Activated naive CD8-positive, alpha-beta T cell treated with anti-CD3 and anti-CD28 coated beads, Interleukin-2, amount 10 ng/mL, durations not matched to agents 7 days and 5 days (primary cell): ENCODE data around the gene TMEM273. TPM values are rescaled to one million over a fixed set of nuclear protein-coding genes. Genes with fewer than 3 reads are reported as not detected.
A peak's percentile ranks its signal among the peaks of the same experiment; 100 is the strongest.

ENCODE experiments used
- ATAC-seq: fragments of 150-1000 bp; cut with Tn5 transposase; one replicate; pipeline ENCODE4 v1.10.0; 2021; ENCODE audit warnings: low read depth, moderate library complexity
- POLR2A ChIA-PET: fragments of 350-600 bp; sonication (Branson Sonifier 250); formaldehyde crosslinking; loops from one replicate; lab custom pipeline; 2021; ENCODE audit warnings: antibody characterized with exemption; lab: Charles Lee
- DNase-seq: peaks from one replicate; pipeline ENCODE4 v3.0.0; 2021
- H3K27ac Mint-ChIP-seq: one replicate; pipeline ENCODE4 v1.8.0; 2022; ENCODE audit warnings: mild to moderate bottlenecking, mixed read lengths
- H3K27me3 Mint-ChIP-seq: one replicate; pipeline ENCODE4 v1.8.0; 2022; ENCODE audit warnings: mild to moderate bottlenecking, moderate library complexity, mixed read lengths
- H3K36me3 Mint-ChIP-seq: one replicate; pipeline ENCODE4 v1.8.0; 2021; ENCODE audit warnings: mild to moderate bottlenecking, mixed read lengths
- H3K4me1 Mint-ChIP-seq: one replicate; pipeline ENCODE4 v1.8.0; 2021; ENCODE audit warnings: mixed read lengths
- H3K4me3 Mint-ChIP-seq: one replicate; pipeline ENCODE4 v1.8.0; 2022; ENCODE audit warnings: mild to moderate bottlenecking, moderate library complexity, mixed read lengths
- H3K9me3 Mint-ChIP-seq: one replicate; pipeline ENCODE4 v1.8.0; 2021; ENCODE audit warnings: mixed read lengths
- total RNA-seq, 2 experiments: library from RNA; stranded (reverse); gene quantifications; one replicate each; pipeline ENCODE4 v1.2.3, GENCODE V29; 2021

The TMEM273 gene
- total RNA-seq, 2 experiments from 2014 or later, result 11.2 to 12.3 TPM

GRCh38 chr10:49169776-49170175 lies 18.4 kb downstream of the TMEM273 start:
- POLR2A ChIA-PET, result no interaction called here
- no peaks in the 10 kb centered on the region for H3K36me3 Mint-ChIP-seq
- no peak overlapping the region for H3K4me3 Mint-ChIP-seq
- peaks cover 5% of the 10 kb centered on the region for H3K4me1 Mint-ChIP-seq
- ATAC-seq (no peak), DNase-seq (no peak)
- H3K9me3 Mint-ChIP-seq, result no peaks in the 10 kb centered on the region
- peaks cover 5% of the 10 kb centered on the region for H3K27me3 Mint-ChIP-seq
- no peak overlapping the region for H3K27ac Mint-ChIP-seq

GRCh38 chr10:49168831-49169500 lies 19.2 kb downstream of the TMEM273 start:
- Mint-ChIP-seq H3K4me1 (peaks cover 12% of the 10 kb centered on the region), H3K36me3 (no peaks in the 10 kb centered on the region), H3K27ac (no peak overlapping the region), H3K9me3 (no peaks in the 10 kb centered on the region), H3K4me3 (no peak overlapping the region), H3K27me3 (peaks cover 5% of the 10 kb centered on the region)
- no peak for ATAC-seq
- POLR2A ChIA-PET, result no interaction called here
- DNase-seq, result no peak

GRCh38 chr10:49168171-49168540 lies 20.0 kb downstream of the TMEM273 start:
- POLR2A ChIA-PET, result no interaction called here
- DNase-seq (no peak), ATAC-seq (no peak)
- Mint-ChIP-seq H3K27me3 (peaks cover 6% of the 10 kb centered on the region), H3K4me1 (peaks cover 12% of the 10 kb centered on the region), H3K9me3 (no peaks in the 10 kb centered on the region), H3K36me3 (no peaks in the 10 kb centered on the region), H3K4me3 (no peak overlapping the region), H3K27ac (no peak overlapping the region)

GRCh38 chr10:49167425-49168170 lies 20.6 kb downstream of the TMEM273 start:
- Mint-ChIP-seq H3K9me3 (no peaks in the 10 kb centered on the region), H3K27me3 (peaks cover 8% of the 10 kb centered on the region), H3K4me3 (no peak overlapping the region), H3K4me1 (peaks cover 12% of the 10 kb centered on the region), H3K36me3 (no peaks in the 10 kb centered on the region), H3K27ac (no peak overlapping the region)
- ATAC-seq, result no peak
- DNase-seq, result no peak
- POLR2A ChIA-PET, result no interaction called here

GRCh38 chr10:49166484-49167400 lies 21.4 kb downstream of the TMEM273 start:
- peaks cover 11% of the 10 kb centered on the region for H3K4me1 Mint-ChIP-seq
- POLR2A ChIA-PET, result no interaction called here
- DNase-seq (no peak), ATAC-seq (no peak)
- no peak overlapping the region for H3K27ac Mint-ChIP-seq
- H3K9me3 Mint-ChIP-seq, result no peaks in the 10 kb centered on the region
- peaks cover 6% of the 10 kb centered on the region for H3K27me3 Mint-ChIP-seq
- no peaks in the 10 kb centered on the region for H3K36me3 Mint-ChIP-seq
- no peak overlapping the region for H3K4me3 Mint-ChIP-seq

- H3K27ac Mint-ChIP-seq, result no peak overlapping the region
- DNase-seq (no peak), ATAC-seq (no peak)
- no peaks in the 10 kb centered on the region for H3K9me3 Mint-ChIP-seq
- peaks cover 9% of the 10 kb centered on the region for H3K27me3 Mint-ChIP-seq
- no peak overlapping the region for H3K4me3 Mint-ChIP-seq
- no peaks in the 10 kb centered on the region for H3K36me3 Mint-ChIP-seq
- POLR2A ChIA-PET, result no interaction called here
- H3K4me1 Mint-ChIP-seq, result peaks cover 14% of the 10 kb centered on the region
These were observed 22.2 kb downstream of the TMEM273 start for GRCh38 chr10:49165821-49166483.

GRCh38 chr10:49165259-49165658 lies 22.9 kb downstream of the TMEM273 start:
- no peak for DNase-seq
- Mint-ChIP-seq H3K4me1 (peaks cover 14% of the 10 kb centered on the region), H3K27ac (no peak overlapping the region), H3K27me3 (peaks cover 10% of the 10 kb centered on the region), H3K4me3 (no peak overlapping the region), H3K36me3 (no peaks in the 10 kb centered on the region), H3K9me3 (no peaks in the 10 kb centered on the region)
- no peak for ATAC-seq
- POLR2A ChIA-PET, result no interaction called here

GRCh38 chr10:49164559-49165188 lies 23.5 kb downstream of the TMEM273 start:
- POLR2A ChIA-PET, result no interaction called here

GRCh38 chr10:49163741-49164140 lies 24.4 kb downstream of the TMEM273 start:
- H3K4me3 Mint-ChIP-seq, result no peak overlapping the region
- H3K9me3 Mint-ChIP-seq, result no peaks in the 10 kb centered on the region
- no peak for DNase-seq
- POLR2A ChIA-PET, result no interaction called here
- ATAC-seq, result no peak
- H3K27ac Mint-ChIP-seq, result no peak overlapping the region
- H3K4me1 Mint-ChIP-seq, result peaks cover 14% of the 10 kb centered on the region
- H3K27me3 Mint-ChIP-seq, result peaks cover 20% of the 10 kb centered on the region
- no peaks in the 10 kb centered on the region for H3K36me3 Mint-ChIP-seq

More at GRCh38 chr10:49164559-49165188, 23.5 kb downstream of the TMEM273 start:
- ATAC-seq, result peak; percentile 96
- DNase-seq, result peak; percentile 58
- H3K27me3 Mint-ChIP-seq, result peaks cover 15% of the 10 kb centered on the region
- H3K4me3 Mint-ChIP-seq, result peak overlapping the region; percentile 3
- no peaks in the 10 kb centered on the region for H3K36me3 Mint-ChIP-seq
- peaks cover 14% of the 10 kb centered on the region for H3K4me1 Mint-ChIP-seq
- H3K27ac Mint-ChIP-seq, result peak overlapping the region; percentile 27
- no peaks in the 10 kb centered on the region for H3K9me3 Mint-ChIP-seq

- DNase-seq (no peak), ATAC-seq (no peak)
- Mint-ChIP-seq H3K4me1 (peaks cover 19% of the 10 kb centered on the region), H3K4me3 (no peak overlapping the region), H3K9me3 (no peaks in the 10 kb centered on the region), H3K27me3 (peaks cover 22% of the 10 kb centered on the region), H3K36me3 (peaks cover under 1% of the 10 kb centered on the region), H3K27ac (no peak overlapping the region)
- POLR2A ChIA-PET, result no interaction called here
These were observed 25.4 kb downstream of the TMEM273 start for GRCh38 chr10:49162761-49163310.

- Mint-ChIP-seq H3K9me3 (no peaks in the 10 kb centered on the region), H3K27ac (no peak overlapping the region), H3K4me1 (peaks cover 27% of the 10 kb centered on the region), H3K36me3 (peaks cover 4% of the 10 kb centered on the region), H3K27me3 (peaks cover 22% of the 10 kb centered on the region), H3K4me3 (no peak overlapping the region)
- POLR2A ChIA-PET, result no interaction called here
- DNase-seq (no peak), ATAC-seq (no peak)
These were observed 26.1 kb downstream of the TMEM273 start for GRCh38 chr10:49162063-49162462.

GRCh38 chr10:49161411-49161997 lies 26.7 kb downstream of the TMEM273 start:
- Mint-ChIP-seq H3K36me3 (peaks cover 6% of the 10 kb centered on the region), H3K27ac (no peak overlapping the region), H3K27me3 (peaks cover 22% of the 10 kb centered on the region), H3K4me1 (peaks cover 32% of the 10 kb centered on the region), H3K4me3 (no peak overlapping the region), H3K9me3 (no peaks in the 10 kb centered on the region)
- POLR2A ChIA-PET, result interaction anchor here (0.7 kb wide), 1 partner anchor 181 kb away, joined by 3 read pairs; no protein-coding TSS in a partner anchor
- ATAC-seq (no peak), DNase-seq (no peak)
